RWPE1 (cell line): Measurements from ENCODE around the gene HOXD4.

Experiments used
- CTCF ChIA-PET: fragments of 350-600 bp; sonication (Branson Sonifier 250); formaldehyde crosslinking; extraction: SDS; loops from one replicate; lab custom pipeline; 2021; lab: Yijun Ruan, JAX
- POLR2A ChIA-PET: fragments of 400-600 bp; formaldehyde crosslinking; extraction: SDS; loops from one replicate; lab custom pipeline; 2020; ENCODE audit warnings: antibody characterized with exemption; ENCODE audit not compliant: low non-redundant PET; lab: Yijun Ruan, JAX
- DNase-seq: peaks from one replicate; pipeline ENCODE4 v3.0.0; 2012; ENCODE audit warnings: low spot score
- H3K27ac ChIP-seq: fragments of 450-650 bp; 2 replicates; pipeline ENCODE4 v1.5.1; 2017
- CTCF ChIP-seq: fragments of 450-650 bp; conservative IDR thresholded peaks from 2 replicates; pipeline ENCODE4 v1.5.1; 2017; ENCODE audit warnings: low read depth, mild to moderate bottlenecking

The HOXD4 gene

GRCh38 chr2:176146101-176146500, 5.2 kb upstream of the HOXD4 start:
- ChIA-PET POLR2A (no interaction called here), CTCF (interaction anchor here (0.7 to 1.3 kb wide), 3 partner anchors 309 to 492 kb away, joined by 3 to 5 read pairs (median 3); no protein-coding TSS in a partner anchor)
- DNase-seq: no peak
- no peak for TF ChIP-seq CTCF
- H3K27ac ChIP-seq: no peak overlapping the region

- no peak overlapping the region for H3K27ac ChIP-seq
- TF ChIP-seq CTCF: no peak
- CTCF ChIA-PET: interaction anchor here (1.0 to 1.4 kb wide), 3 partner anchors 308 to 492 kb away, joined by 3 to 5 read pairs (median 3); no protein-coding TSS in a partner anchor
- DNase-seq: no peak
- POLR2A ChIA-PET: no interaction called here
These were observed 4.7 kb upstream of the HOXD4 start for GRCh38 chr2:176146645-176147044.

GRCh38 chr2:176147210-176147799, 4.0 kb upstream of the HOXD4 start:
- no peak for TF ChIP-seq CTCF
- POLR2A ChIA-PET: no interaction called here
- CTCF ChIA-PET: interaction anchor here (0.6 to 1.4 kb wide), 4 partner anchors 9 to 491 kb away, joined by 3 to 5 read pairs (median 4); no protein-coding TSS in a partner anchor

GRCh38 chr2:176147800-176148496, 3.4 kb upstream of the HOXD4 start:
- DNase-seq: no peak
- POLR2A ChIA-PET: no interaction called here
- no peak for TF ChIP-seq CTCF
- H3K27ac ChIP-seq: no peak overlapping the region
- CTCF ChIA-PET: interaction anchor here (0.6 to 1.4 kb wide), 3 partner anchors 9 to 307 kb away, joined by 3 to 5 read pairs (median 3); no protein-coding TSS in a partner anchor

More at GRCh38 chr2:176147210-176147799, 4.0 kb upstream of the HOXD4 start:
- no peak overlapping the region for H3K27ac ChIP-seq
- DNase-seq: no peak

GRCh38 chr2:176148751-176149421, 2.5 kb upstream of the HOXD4 start:
- ChIA-PET POLR2A (no interaction called here), CTCF (interaction anchor here (1.1 kb wide), 1 partner anchor 13 kb away, joined by 3 read pairs; no protein-coding TSS in a partner anchor)
- TF ChIP-seq CTCF: no peak
- DNase-seq: no peak
- H3K27ac ChIP-seq: no peak overlapping the region

- no peak for DNase-seq
- no peak overlapping the region for H3K27ac ChIP-seq
- ChIA-PET CTCF (no interaction called here), POLR2A (no interaction called here)
- TF ChIP-seq CTCF: no peak
These were observed 1.8 kb upstream of the HOXD4 start for GRCh38 chr2:176149481-176149938.
